GM21528 (cell line): ENCODE results near the gene RAPGEF6.
"Not testable (repeated sequence)": the region's sequence is repeated elsewhere in the genome, so short reads cannot be mapped to it uniquely, and the experiment has no call there.

Experiments
- ATAC-seq: cut with Tn5 transposase; IDR thresholded peaks from one replicate; pipeline ENCODE4 v1.9.1; 2021; ENCODE audit warnings: mild to moderate bottlenecking, moderate library complexity; ENCODE audit not compliant: unreplicated experiment, low FRiP score

RAPGEF6 gene

DNA sequence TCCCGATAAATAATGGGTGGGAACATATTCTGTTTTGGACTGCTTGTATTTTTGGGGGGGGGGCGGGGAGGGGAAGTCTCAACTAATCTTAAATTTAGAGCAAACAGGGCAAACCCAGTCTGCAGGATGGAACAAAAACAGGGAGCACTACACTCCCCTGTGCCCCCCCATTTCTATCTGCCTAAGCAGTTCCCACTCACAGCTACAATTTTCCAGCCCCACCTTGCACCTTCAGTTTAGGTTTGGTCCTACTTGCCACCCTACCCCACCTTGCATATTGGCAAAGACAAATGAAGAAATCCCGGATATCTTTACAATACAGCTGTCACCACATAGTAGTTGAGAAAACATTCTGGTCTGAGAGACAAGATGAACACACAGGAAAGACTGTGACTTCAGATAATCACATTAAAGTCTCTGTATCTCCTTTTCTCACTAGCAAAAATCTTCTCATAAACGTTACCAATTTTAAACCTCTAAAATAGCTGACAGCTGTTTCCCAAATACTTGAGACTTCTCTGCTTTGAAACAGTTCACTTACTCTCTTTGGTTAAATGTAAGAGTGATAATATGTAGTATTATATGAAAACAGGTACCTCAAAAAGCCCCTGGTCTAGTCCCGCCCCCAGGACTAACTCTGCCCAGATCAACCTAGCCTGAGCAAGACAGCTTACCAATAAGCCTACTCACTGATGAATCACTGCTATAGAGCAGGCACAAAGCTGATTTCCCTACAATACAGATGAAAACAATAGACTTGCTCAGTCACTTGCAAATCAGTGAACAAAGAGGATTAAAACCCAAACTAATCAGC, 5.2 kb upstream of the RAPGEF6 start:
- ATAC-seq, result no peak

DNA sequence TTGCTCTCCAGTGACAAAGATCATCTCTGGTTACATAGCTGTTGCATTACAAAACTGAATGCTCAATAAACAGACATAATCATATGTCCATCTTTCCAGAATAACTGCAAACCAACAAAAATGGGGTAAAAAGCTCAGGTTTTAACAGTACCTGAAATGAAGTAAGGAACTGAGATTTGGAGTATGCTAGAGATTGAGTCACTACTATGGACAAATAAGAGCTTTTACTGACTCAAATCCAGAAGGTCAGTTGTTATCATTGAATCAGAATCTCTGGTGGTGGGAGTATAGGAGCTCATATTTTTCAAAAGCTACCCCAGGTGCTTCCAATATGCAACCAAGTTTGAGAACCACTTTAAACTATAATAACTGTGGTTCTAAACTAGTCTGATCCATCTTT, 4.1 kb upstream of the RAPGEF6 start:
- ATAC-seq, result no peak

DNA sequence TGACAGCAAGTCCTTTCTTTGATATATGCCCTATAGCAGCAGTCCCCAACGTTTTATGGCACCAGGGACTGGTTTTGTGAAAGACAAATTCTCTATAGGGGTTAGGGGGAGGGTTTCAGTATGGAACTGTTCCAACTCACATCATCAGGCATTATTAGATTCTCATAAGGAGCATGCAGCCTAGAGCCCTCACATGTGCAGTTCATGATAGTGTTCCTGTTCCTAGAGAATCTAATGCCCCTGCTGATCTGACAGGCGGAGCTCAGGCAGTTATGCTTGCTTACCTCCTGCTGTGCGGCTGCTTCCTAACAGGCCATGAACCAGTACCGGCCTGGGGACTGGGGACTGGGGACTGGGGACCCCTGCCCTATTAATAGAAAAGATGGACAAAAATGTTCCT, 2.7 kb upstream of the RAPGEF6 start:
- no peak for ATAC-seq

DNA sequence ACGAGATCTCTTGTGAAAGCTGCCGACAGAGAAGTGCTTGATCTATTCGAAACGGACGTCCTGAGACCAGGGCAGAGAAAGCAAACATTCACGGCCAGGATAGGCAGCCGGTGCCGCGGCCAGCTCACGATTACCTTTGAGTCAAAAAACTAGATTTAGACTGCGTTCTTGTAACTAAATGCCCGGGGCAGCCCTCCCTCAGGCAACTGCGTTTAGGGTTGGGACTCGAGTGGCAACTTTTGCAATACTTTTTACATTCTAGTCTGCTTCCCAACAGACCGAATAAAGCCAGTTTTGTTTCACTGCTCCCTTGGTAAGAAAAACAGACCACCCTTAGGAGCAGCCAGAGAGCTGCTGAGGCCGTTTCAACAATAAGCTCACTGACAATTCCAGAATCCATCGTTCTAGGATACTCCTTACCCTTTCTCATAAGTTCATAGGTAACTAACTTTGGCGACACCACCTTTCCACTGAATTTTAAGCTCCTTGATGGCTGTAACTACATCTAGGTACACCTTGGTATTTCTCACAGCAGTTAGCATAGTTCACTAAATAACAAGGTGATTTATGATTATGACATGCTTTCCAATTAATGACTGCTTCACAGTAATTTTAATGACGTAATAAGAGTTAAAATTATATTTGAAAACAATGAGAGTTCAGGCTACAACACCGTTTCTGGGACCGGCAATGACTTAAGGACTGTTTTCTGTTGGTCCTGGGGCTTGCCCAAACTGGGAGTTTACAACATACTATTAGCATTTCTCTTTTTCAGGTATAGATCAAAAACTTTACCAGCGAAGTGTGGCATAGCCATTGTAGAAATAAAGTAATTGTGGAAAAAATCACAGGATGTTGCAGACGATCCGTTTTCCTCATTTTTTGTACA, 899 bp upstream of the RAPGEF6 start:
- no peak for ATAC-seq

DNA sequence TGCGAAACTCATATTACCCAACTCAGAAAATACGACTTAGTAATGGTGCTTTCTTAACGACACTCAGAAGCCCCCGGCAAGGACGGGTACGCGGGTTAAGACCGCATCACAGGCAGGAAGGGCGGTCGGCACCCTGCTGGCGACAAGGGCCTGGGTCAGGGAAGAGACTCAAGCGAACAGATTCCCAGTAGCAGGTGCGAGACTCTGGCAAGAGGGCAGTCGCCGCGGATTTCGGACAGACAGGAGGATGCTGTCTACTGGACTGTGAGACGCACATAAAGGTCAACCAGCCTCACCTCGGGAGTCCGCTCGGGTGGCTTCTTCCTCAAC, 398 bp downstream of the RAPGEF6 start:
- ATAC-seq, result peak; percentile 23

DNA sequence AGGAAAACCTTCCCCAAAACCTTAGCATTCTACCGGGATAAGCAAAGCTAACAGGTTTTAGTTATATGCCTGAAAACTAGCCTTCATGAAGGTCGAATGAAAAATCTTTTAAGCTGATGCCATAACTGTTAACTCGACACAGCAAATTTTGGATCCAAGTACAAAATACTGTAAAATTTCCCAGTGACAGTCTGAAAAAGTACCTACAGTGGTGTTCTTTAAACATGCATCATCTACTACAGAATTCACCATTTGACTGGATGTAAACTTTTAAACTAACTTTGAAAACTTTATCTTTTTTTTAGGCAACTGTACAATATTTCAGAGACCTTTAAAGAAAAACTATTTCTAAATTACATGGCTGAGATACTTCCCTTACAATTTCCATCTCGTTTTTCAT, 791 bp downstream of the RAPGEF6 start:
- ATAC-seq, result no peak

DNA sequence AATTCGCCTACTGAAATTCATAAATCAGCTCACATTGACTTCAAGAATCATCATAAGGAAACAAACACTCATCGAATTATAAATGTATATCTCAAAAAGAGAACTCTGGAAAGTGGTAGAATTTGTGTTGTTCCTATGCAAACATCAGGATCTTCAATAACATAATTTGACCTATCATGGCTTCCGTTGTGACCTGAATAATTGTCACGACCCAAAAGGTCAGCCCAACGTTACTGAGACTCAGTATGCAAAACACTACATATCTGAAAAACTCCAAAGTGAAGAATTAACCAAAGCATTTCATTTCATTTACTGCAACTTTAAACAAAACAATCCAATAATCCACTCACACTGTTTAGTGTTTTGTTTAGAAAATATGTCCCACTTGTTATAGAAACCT, 1.2 kb downstream of the RAPGEF6 start:
- ATAC-seq, result no peak

DNA sequence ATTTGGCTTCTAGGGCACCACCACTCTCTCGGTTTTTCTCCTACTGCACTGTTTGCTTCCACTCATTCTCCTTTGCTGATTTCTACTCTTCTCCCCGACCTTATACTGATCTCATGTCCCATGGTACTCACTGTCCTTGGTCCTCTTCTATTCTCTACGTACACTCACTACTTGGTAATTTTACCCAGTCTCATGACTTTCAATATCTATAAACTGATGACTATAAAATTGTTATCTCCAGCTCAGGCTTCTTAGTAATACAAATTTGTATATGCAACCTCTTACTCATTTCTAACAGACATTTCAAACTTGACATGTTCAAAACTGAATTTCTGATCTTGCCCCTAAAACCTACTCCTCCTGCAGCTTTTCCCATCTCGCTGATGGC, 4.1 kb downstream of the RAPGEF6 start:
- no peak for ATAC-seq

DNA sequence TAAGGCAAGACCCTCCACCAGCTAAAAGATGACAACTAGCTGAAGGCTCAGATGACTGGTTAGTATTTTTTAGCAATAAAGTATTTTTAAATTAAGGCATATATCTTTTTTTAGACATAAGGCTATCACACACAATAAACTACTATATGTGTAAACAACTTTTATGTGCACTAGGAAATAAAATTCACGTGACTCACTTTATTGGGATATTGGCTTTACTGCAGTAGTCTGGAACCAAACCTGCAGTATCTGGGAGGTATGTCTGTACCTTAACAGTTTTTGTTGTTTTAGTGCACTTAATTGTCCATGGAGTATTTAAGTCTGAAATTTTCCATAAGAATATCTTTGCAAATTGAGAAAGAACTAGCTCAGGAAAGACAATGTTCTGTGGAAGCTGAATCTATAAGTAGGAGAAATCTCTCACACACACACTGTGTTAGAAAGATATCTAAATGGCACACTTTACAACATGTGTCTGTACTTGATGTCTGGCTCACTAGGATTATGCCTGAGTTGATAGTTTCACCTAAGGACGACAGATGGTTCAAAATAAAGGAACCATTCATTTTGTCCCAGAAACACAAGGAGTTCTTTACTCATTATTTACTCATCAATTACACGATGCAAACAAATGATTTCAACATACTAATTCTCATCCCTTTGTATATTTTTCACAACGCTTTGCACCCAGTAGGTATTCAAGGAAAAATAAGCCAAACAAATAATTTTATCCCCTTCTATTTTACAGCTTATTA, 4.6 kb downstream of the RAPGEF6 start:
- no peak for ATAC-seq

DNA sequence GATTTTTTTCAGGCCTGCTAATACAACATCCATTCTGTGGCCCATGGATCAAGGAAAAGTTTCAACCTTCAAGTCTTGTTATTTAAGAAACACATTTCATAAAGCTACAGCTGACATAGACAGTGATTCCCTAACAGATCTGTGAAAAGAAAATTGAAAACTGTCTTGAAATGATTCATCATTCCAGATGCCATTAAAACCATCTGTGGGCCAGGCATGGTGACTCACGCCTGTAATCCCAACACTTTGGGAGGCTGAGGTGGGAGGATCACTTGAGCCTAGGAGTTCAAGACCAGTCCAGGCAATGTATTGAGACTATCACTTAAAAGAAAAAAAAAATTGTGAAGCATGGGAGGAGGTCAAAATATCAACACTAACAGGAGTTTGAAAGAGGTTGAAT, 6.0 kb downstream of the RAPGEF6 start:
- no peak for ATAC-seq

DNA sequence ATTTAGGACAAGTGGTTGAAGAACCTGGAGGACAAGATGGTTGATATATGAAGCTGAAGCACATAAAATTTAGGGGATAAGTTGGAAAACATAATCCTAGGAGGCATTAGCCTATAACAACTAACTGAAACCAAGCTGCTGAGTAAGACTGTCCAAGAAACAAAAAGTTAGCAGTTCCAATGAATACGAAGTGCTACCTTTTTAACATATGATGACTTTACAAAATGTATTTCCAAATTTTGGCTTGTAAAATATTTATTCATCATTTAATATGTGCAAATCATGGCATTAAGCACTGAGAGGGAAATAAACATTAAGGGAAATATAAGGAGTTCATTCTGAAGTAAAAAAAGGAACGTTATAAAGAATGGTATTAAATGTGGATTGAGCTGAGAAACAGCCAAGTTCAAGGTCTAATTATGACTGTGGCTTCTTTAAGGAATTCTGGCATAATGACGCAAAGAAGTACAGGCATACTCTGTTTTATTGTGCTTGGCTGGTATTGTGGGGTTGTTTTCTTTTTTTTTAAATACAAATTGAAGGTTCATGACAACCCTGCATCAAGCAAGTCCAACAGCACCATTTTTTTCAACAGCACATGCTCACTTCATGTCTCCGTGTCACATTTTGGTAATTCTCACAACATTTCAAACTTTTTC, 7.7 kb downstream of the RAPGEF6 start:
- no peak for ATAC-seq

DNA sequence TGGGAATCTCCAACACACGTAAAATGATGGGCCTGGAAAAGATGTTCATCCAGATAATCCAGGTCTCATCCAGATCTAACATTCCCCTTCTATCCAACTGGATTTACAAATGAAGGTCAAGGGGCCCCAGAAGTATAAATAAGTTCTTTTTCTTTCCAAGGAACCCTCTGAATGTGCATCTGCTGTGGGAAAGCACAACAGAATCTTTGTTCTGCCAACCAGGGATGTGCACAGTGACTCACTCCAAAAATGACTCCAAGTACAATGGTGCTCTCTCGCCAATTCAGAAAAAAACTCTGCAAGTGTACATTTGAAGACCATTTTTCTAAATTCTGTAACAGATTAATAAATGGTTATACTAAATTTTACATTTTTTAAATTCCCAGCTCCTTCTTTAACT, 12.4 kb downstream of the RAPGEF6 start:
- ATAC-seq, result no peak

DNA sequence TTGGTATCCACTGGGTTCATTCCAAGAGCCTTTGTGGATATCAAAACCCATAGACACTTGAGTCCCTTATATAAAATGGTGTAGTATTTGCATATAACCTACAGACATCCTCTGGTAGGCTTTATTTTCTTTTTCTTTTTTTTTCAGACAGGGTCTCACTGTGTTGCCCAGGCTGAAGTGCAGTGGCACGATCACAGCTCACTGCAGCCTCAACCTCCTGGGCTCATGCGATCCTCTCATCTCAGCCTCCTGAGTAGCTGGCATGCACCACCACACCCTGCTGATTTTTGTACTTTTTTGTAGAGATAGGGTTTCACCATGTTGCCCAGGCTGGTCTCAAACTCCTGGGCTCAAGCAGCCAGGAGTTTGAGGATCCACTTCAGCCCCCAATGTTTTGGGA, 13.9 kb downstream of the RAPGEF6 start:
- not testable (repeated sequence) for ATAC-seq

DNA sequence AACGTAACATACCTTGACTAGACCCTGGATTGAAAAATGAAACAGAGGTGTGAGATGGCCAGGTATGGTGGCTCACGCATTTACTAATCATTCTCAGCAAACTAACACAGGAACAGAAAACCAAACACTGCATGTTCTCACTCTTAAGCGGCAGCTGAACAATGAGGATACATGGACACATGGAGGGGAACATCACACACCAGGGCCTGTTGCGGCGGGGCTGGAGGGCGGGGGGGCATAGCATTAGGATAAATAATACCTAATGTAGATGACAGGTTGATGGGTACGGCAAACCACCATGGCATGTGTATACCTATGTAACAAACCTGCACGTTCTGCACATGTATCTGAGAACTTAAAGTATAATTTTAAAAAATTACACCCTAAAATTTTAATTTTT, 15.9 kb downstream of the RAPGEF6 start:
- ATAC-seq, result no peak

DNA sequence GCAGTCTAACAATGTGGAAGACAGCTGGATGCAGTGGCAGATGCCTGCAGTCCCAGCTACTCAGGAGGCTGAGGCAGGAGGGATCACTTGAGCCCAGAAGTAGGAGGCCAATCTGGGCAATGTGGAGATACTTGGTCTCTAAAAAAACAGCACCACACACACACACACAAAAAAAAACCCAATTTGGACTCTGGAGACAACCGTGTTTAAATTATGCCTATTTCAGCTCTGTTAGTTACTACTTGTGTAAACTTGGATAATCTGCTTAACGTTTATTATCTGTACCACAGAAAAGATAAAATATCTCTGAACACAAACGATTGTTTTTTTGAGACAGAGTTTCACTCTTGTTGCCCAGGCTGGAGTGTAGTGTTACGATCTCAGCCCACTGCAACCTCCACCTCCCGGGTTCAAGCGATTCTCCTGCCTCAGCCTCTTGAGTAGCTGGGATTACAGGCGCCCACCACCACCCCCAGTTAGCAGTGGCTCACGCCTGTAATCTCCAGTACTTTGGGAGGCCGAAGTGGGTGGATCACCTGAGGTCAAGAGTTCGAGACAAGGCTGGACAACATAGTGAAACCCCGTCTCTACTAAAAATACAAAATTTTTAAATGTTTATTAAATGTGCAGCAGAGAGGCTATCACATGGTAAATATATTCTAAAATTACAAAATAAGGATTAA, 17.7 kb downstream of the RAPGEF6 start:
- ATAC-seq, result no peak

DNA sequence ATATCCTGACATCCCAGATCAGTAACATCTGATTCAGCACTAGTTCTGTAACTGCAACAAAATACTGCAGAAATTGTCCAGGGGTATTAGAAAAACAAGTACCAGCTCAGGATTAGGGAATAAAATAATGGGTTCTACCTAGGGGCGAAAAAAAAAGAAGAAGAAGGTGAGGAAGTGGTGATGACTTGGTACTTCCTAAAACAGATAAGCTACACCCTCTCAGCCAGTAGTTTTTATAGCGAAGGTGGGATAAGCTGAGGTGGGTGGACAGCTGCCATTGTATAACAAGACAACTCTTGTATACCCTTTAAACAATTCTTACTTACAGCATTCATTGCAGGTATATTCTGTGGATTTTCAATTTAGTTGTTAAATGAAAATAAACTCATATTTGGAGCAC, 19.1 kb downstream of the RAPGEF6 start:
- no peak for ATAC-seq

DNA sequence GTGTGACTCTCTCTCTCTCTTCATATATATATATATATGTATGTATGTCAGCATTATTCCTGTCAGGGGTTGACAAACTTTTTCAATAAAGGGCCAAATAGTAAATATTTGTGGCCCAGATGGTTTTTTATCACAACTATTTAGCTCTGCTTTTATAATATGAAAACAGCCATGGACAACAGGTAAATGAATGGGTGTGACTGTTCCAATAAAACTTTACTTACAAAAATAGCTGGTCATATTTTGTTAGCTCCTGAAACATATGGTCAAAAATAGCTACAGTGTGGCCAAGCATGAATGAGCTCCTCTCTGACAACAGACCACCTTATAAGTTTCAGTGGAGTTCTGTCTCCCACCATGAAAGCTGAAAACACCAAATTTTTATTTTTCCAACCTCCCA, 21.6 kb downstream of the RAPGEF6 start:
- no peak for ATAC-seq

DNA sequence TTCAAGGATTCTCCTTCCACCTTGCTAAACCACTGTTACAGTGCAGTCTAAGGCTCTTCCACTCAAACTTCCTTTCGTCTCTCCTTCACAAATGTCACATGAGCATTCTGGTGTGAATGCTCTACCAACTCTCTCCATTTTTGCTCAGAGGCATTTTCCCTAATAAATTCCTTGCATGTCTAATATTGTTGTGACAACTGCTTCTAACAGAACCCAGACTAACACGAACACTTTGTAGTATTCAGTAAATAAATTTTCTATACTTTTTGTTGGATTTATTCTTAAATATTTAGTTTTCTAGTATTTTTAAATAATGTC, 24.0 kb downstream of the RAPGEF6 start:
- ATAC-seq, result no peak

DNA sequence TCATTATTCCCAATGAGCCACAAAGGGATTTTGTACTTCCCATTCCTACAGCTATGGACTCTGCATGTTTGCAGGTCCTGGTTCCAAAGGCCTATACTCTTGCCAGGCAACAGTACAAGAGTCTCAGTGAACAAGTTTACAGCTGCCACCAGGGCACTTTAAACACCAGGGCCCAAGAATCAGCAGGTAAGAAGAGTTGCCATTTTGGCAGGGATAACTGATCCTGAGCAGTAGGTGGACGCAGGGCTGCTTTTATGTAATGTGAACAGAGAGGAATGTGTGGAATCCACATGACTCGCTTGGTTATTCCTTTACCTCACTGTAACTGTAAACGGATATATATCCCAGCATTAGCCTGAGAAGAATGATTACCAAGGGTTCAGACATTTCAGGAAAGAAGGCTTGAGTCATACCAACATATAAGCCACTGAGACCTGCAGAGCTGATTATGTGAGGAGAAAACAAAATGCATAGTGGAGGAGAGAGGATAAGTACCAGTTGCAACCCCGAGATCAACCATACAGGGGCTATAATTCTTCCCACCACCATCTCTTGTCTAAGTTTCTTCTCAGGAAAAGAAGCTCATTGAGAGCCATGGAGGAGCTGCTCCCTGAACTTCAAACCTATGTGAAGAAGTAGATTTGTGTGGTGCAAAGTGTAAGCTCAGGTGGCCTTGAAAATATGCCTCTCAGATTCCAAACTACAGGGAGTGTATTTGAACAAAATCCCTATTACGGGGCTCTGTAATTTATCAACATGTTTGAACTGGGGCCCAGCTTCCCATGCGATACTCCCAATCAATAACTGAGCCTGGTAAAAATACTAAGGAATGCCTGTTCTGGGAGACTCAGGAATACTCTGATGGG, 24.6 kb downstream of the RAPGEF6 start:
- ATAC-seq, result no peak
